SK-N-SH (cell line): ENCODE measurements around the gene PLEKHG7. TPM values are rescaled to one million over a fixed set of nuclear protein-coding genes. Genes with fewer than 3 reads are reported as not detected.
"Not testable (repeated sequence)": the region's sequence is repeated elsewhere in the genome, so short reads cannot be mapped to it uniquely, and the experiment has no call there.

Experiments used
- CTCF ChIA-PET: fragments of 300-600, 350-600 bp; formaldehyde crosslinking; extraction: SDS; loops from one replicate; lab custom pipeline; 2021; lab: Yijun Ruan, JAX
- POLR2A ChIA-PET: fragments of 350-600 bp; sonication (Branson Sonifier 250); formaldehyde crosslinking; extraction: SDS; loops from one replicate; lab custom pipeline; 2020; ENCODE audit warnings: antibody characterized with exemption, inconsistent platforms; lab: Yijun Ruan, JAX
- DNase-seq: peaks from one replicate; pipeline ENCODE4 v3.0.0; 2012
- H2AFZ ChIP-seq: fragments of 200-600 bp; sonication (generic); 2 replicates; pipeline ENCODE4 v1.8.1; 2016; ENCODE audit warnings: antibody characterized with exemption, mild to moderate bottlenecking, low read depth
- H3F3A ChIP-seq: fragments of 200-600 bp; sonication (generic); replicated peaks from 2 replicates; pipeline ENCODE3; 2016; ENCODE audit warnings: antibody characterized with exemption, mild to moderate bottlenecking; ENCODE audit not compliant: insufficient read depth
- H3K27ac ChIP-seq, 2 experiments: fragments of 200-500 bp in 1 of 2; fragments of 200-600 bp in 1 of 2; sonication (Bioruptor generic) in 1 of 2; sonication (generic), shearing (Covaris generic) in 1 of 2; 2 replicates each; pipeline versions ENCODE4 v1.5.1 to v1.6.1; 2014 to 2016; ENCODE audit warnings: low read depth in 2 of 2, inconsistent platforms in 1 of 2, low read length in 1 of 2, mild to moderate bottlenecking in 1 of 2, mixed read lengths in 1 of 2
- H3K27me3 ChIP-seq: fragments of 200-600 bp; sonication (generic), shearing (Covaris generic); 2 replicates; pipeline ENCODE4 v1.6.1; 2016; ENCODE audit warnings: mixed run types; ENCODE audit not compliant: insufficient read depth
- H3K36me3 ChIP-seq, 2 experiments: fragments of 200-500 bp in 1 of 2; fragments of 200-600 bp in 1 of 2; sonication (Bioruptor generic) in 1 of 2; sonication (generic) in 1 of 2; replicated peaks in 1 of 2; 2 replicates each; pipeline versions ENCODE3 to v1.5.1; 2014 to 2016; ENCODE audit warnings: low read length in 1 of 2, mild to moderate bottlenecking in 1 of 2; ENCODE audit not compliant: insufficient read depth in 2 of 2, control insufficient read depth in 1 of 2
- H3K4me1 ChIP-seq, 2 experiments: fragments of 200-500 bp in 1 of 2; fragments of 200-600 bp in 1 of 2; sonication (Bioruptor generic) in 1 of 2; sonication (generic), shearing (Covaris generic) in 1 of 2; 2 replicates each; pipeline versions ENCODE4 v1.5.1 to v1.6.1; 2014 to 2016; ENCODE audit warnings: low read depth in 1 of 2, low read length in 1 of 2, mixed run types in 1 of 2; ENCODE audit not compliant: insufficient read depth in 2 of 2, control insufficient read depth in 1 of 2
- H3K4me2 ChIP-seq: fragments of 200-600 bp; sonication (generic), shearing (Covaris generic); 2 replicates; pipeline ENCODE4 v1.6.1; 2017; ENCODE audit warnings: mixed run types
- H3K4me3 ChIP-seq, 2 experiments: fragments of 200-500 bp in 1 of 2; fragments of 200-600 bp in 1 of 2; sonication (Bioruptor generic) in 1 of 2; sonication (generic), shearing (Covaris generic) in 1 of 2; 2 replicates each; pipeline versions ENCODE4 v1.5.1 to v1.8.1; 2014 to 2016; ENCODE audit warnings: low read depth in 2 of 2, inconsistent platforms in 1 of 2, low read length in 1 of 2, mild to moderate bottlenecking in 1 of 2, mixed read lengths in 1 of 2, moderate library complexity in 1 of 2
- H3K79me2 ChIP-seq: fragments of 200-600 bp; sonication (generic); 2 replicates; pipeline ENCODE4 v1.8.1; 2017; ENCODE audit warnings: mild to moderate bottlenecking; ENCODE audit not compliant: insufficient read depth
- H3K9ac ChIP-seq: fragments of 200-600 bp; sonication (generic); 2 replicates; pipeline ENCODE4 v1.6.1; 2017; ENCODE audit warnings: mixed run types
- H3K9me2 ChIP-seq: fragments of 200-600 bp; sonication (generic); 2 replicates; pipeline ENCODE4 v1.6.1; 2017; ENCODE audit warnings: mixed run types
- H3K9me3 ChIP-seq: fragments of 200-600 bp; sonication (generic); 2 replicates; pipeline ENCODE4 v1.6.1; 2017; ENCODE audit warnings: mixed run types, mild to moderate bottlenecking, moderate library complexity
- H4K20me1 ChIP-seq: fragments of 200-600 bp; sonication (generic); 2 replicates; pipeline ENCODE4 v1.6.1; 2017; ENCODE audit warnings: mild to moderate bottlenecking, mixed run types; ENCODE audit not compliant: insufficient read depth
- FOSL2 ChIP-seq: IDR thresholded peaks from 2 replicates; pipeline ENCODE4 v1.4.0; 2012; ENCODE audit warnings: low read depth, mild to moderate bottlenecking, moderate library complexity, borderline replicate concordance
- IRF3 ChIP-seq: fragments of 150-350 bp; IDR thresholded peaks from 2 replicates; pipeline ENCODE4 v1.6.1; 2016; ENCODE audit warnings: mild to moderate bottlenecking, low read depth, low read length
- MAX ChIP-seq: IDR thresholded peaks from 2 replicates; pipeline ENCODE4 v1.4.0; 2012; ENCODE audit warnings: low read depth
- MEF2A ChIP-seq: IDR thresholded peaks from 2 replicates; pipeline ENCODE4 v1.4.0; 2012; ENCODE audit warnings: low read depth, borderline replicate concordance
- MXI1 ChIP-seq: IDR thresholded peaks from 2 replicates; pipeline ENCODE4 v1.6.1; 2012; ENCODE audit warnings: mild to moderate bottlenecking, low read depth, low read length, improper control_type of control experiment
- POLR2AphosphoS5 ChIP-seq: IDR thresholded peaks from 2 replicates; pipeline ENCODE4 v1.6.1; 2012; ENCODE audit warnings: low read depth, low read length
- SMC3 ChIP-seq: IDR thresholded peaks from 2 replicates; pipeline ENCODE4 v1.6.1; 2012; ENCODE audit warnings: low read depth, low read length, improper control_type of control experiment
- TCF12 ChIP-seq: IDR thresholded peaks from 2 replicates; pipeline ENCODE4 v1.4.0; 2012
- USF1 ChIP-seq: IDR thresholded peaks from 2 replicates; pipeline ENCODE4 v1.4.0; 2012; ENCODE audit warnings: low read depth, borderline replicate concordance
- ZBTB33 ChIP-seq: IDR thresholded peaks from 2 replicates; pipeline ENCODE4 v1.4.0; 2012; ENCODE audit warnings: low read depth, borderline replicate concordance
- WGBS: methylation state at CpG from one replicate; pipeline ENCODE4 v1.1.6; 2017; ENCODE audit warnings: low lambda C conversion rate; 5-methylcytosine and 5-hydroxymethylcytosine counted together
- polyA plus RNA-seq, 3 experiments: library from polyadenylated mRNA; depleted of rRNA; stranded (reverse); fragments of >200 nt; gene quantifications; 2 replicates each; pipeline ENCODE4 v1.2.3, GENCODE V29; 2012

Gene PLEKHG7
- polyA plus RNA-seq, 1 of the 3 experiments (the other 2 are of a cell fraction), result not detected

- TF ChIP-seq USF1 (no peak), MXI1 (no peak), ZBTB33 (no peak), TCF12 (no peak), MAX (no peak)
These were observed 34.0 kb upstream of the PLEKHG7 start (continued) for GRCh38 chr12:92668739-92669138.

GRCh38 chr12:92671524-92671923 lies 31.3 kb upstream of the PLEKHG7 start:
- H2AFZ ChIP-seq, CTCF ChIA-PET, H3K27ac ChIP-seq, H4K20me1 ChIP-seq, H3K79me2 ChIP-seq, POLR2A ChIA-PET, H3K4me2 ChIP-seq, DNase-seq, H3K9ac ChIP-seq, H3K9me2 ChIP-seq, H3K27me3 ChIP-seq, H3K36me3 ChIP-seq, H3K9me3 ChIP-seq, H3K4me3 ChIP-seq, H3K4me1 ChIP-seq, H3F3A ChIP-seq: not testable (repeated sequence)
- WGBS, result 83% methylated on average over 11 of the region's 11 CpGs

- Histone ChIP-seq H3K9me2 (no peaks in the 10 kb centered on the region), H2AFZ (no peak overlapping the region), H3K36me3 (no peaks in the 10 kb centered on the region), H4K20me1 (no peaks in the 10 kb centered on the region), H3K27ac (no peak overlapping the region), H3K9ac (no peak overlapping the region), H3F3A (no peaks in the 10 kb centered on the region), H3K4me1 (no peaks in the 10 kb centered on the region), H3K4me2 (no peak overlapping the region), H3K79me2 (no peaks in the 10 kb centered on the region), H3K4me3 (no peak overlapping the region), H3K27me3 (no peaks in the 10 kb centered on the region), H3K9me3 (no peaks in the 10 kb centered on the region)
- ChIA-PET CTCF (no interaction called here), POLR2A (no interaction called here)
- no peak for DNase-seq
- TF ChIP-seq IRF3 (no peak), MEF2A (no peak), SMC3 (no peak), FOSL2 (no peak), POLR2AphosphoS5 (no peak)
- WGBS, result 47% methylated on average over 3 of the region's 3 CpGs
These were observed 29.0 kb upstream of the PLEKHG7 start for GRCh38 chr12:92673756-92674155.
